HCT116 (cell line): ENCODE results near the gene ALPP. TPM values are rescaled to one million over a fixed set of nuclear protein-coding genes. Genes with fewer than 3 reads are reported as not detected.

ENCODE experiments used
- ATAC-seq: fragments of 200-7000 bp; cut with Tn5 transposase; 2 replicates; pipeline ENCODE4 v1.9.1; 2020; ENCODE audit warnings: mild to moderate bottlenecking, moderate library complexity
- BruUV-seq: library from RNA; stranded (reverse); fragments of 400-500 nt; replicated peaks from 2 replicates; lab custom pipeline; 2021; lab: Mats Ljungman, UMichigan
- CTCF ChIA-PET: fragments of 300-600 bp; sonication (Branson Sonifier 250); formaldehyde crosslinking; loops from one replicate; lab custom pipeline; 2021; ENCODE audit warnings: antibody characterized with exemption; lab: Charles Lee
- POLR2A ChIA-PET: fragments of 300-600, 350-600 bp; sonication (Branson Sonifier 250); formaldehyde crosslinking; loops from one replicate; lab custom pipeline; 2021; ENCODE audit warnings: antibody characterized with exemption; lab: Charles Lee
- RAD21 ChIA-PET, 2 experiments: fragments of 300-600 bp; sonication (Branson Sonifier 250); formaldehyde crosslinking; loops; one replicate each; lab custom pipeline; 2023; ENCODE audit warnings: low total read pairs in 2 of 2; ENCODE audit not compliant: uncharacterized antibody in 2 of 2, unreplicated experiment in 2 of 2, low non-redundant PET in 1 of 2; lab: Charles Lee
- DNase-seq: peaks from one replicate; pipeline ENCODE4 v3.0.0-alpha.2; 2010; ENCODE audit warnings: low read depth, low spot score
- H2AFZ ChIP-seq: fragments of 200-600 bp; shearing (Covaris generic), sonication (generic); 2 replicates; pipeline ENCODE4 v1.6.1; 2017; ENCODE audit warnings: low read depth, mixed run types, mixed read lengths, antibody characterized with exemption, low read length; ENCODE audit not compliant: poor library complexity, severe bottlenecking
- H3K27ac ChIP-seq: 2 replicates; pipeline ENCODE4 v1.5.1; 2012; ENCODE audit warnings: low read depth, low read length
- H3K27me3 ChIP-seq: fragments of 200-600 bp; sonication (generic); 2 replicates; pipeline ENCODE4 v1.6.1; 2016; ENCODE audit warnings: mixed run types, low read length, mixed read lengths; ENCODE audit not compliant: insufficient read depth
- H3K36me3 ChIP-seq, 2 experiments: fragments of 200-500 bp in 1 of 2; fragments of 200-600 bp in 1 of 2; sonication (Bioruptor generic) in 1 of 2; sonication (generic) in 1 of 2; 2 replicates each; pipeline versions ENCODE4 v1.5.1 to v1.6.1; 2014 to 2016; ENCODE audit warnings: low read length in 2 of 2, inconsistent platforms in 1 of 2, mixed read lengths in 1 of 2, mixed run types in 1 of 2; ENCODE audit not compliant: insufficient read depth in 2 of 2, control insufficient read depth in 1 of 2
- H3K4me1 ChIP-seq, 2 experiments: fragments of 200-600 bp in 1 of 2; sonication (generic) in 1 of 2; 2 replicates each; pipeline versions ENCODE4 v1.5.1 to v1.6.1; 2012 to 2017; ENCODE audit warnings: low read length in 2 of 2, inconsistent platforms in 1 of 2, mild to moderate bottlenecking in 1 of 2, mixed read lengths in 1 of 2, mixed run types in 1 of 2, moderate library complexity in 1 of 2; ENCODE audit not compliant: insufficient read depth in 2 of 2, control insufficient read depth in 1 of 2
- H3K4me2 ChIP-seq: fragments of 200-600 bp; sonication (generic); 2 replicates; pipeline ENCODE4 v1.6.1; 2017; ENCODE audit warnings: mixed run types, low read length, mixed read lengths
- H3K4me3 ChIP-seq, 2 experiments: fragments of 200-600 bp in 1 of 2; sonication (generic) in 1 of 2; replicated peaks in 1 of 2; 2 replicates each; pipeline ENCODE4 v1.5.1; 2011 to 2016; ENCODE audit warnings: low read length in 2 of 2, control low read depth in 1 of 2, low read depth in 1 of 2, mild to moderate bottlenecking in 1 of 2, mixed read lengths in 1 of 2, mixed run types in 1 of 2
- H3K79me2 ChIP-seq: fragments of 200-600 bp; sonication (generic); 2 replicates; pipeline ENCODE4 v1.6.1; 2017; ENCODE audit warnings: mild to moderate bottlenecking, mixed run types, low read length, moderate library complexity, mixed read lengths; ENCODE audit not compliant: insufficient read depth
- H3K9ac ChIP-seq: fragments of 200-600 bp; sonication (generic); 2 replicates; pipeline ENCODE4 v1.6.1; 2016; ENCODE audit warnings: low read length, mixed read lengths
- H3K9me2 ChIP-seq: fragments of 200-600 bp; sonication (generic), shearing (Covaris generic); 2 replicates; pipeline ENCODE4 v1.6.1; 2017; ENCODE audit warnings: mixed run types, mild to moderate bottlenecking, moderate library complexity; ENCODE audit not compliant: insufficient read depth
- H3K9me3 ChIP-seq, 2 experiments: fragments of 200-500 bp in 1 of 2; fragments of 200-600 bp in 1 of 2; sonication (Bioruptor generic) in 1 of 2; sonication (generic) in 1 of 2; 2 replicates each; pipeline ENCODE4 v1.6.1; 2014 to 2017; ENCODE audit warnings: low read length in 2 of 2, mixed read lengths in 2 of 2, inconsistent platforms in 1 of 2, low read depth in 1 of 2, mild to moderate bottlenecking in 1 of 2, mixed run types in 1 of 2, moderate library complexity in 1 of 2; ENCODE audit not compliant: control insufficient read depth in 1 of 2, insufficient read depth in 1 of 2
- H4K20me1 ChIP-seq: fragments of 200-600 bp; sonication (generic), shearing (Covaris generic); 2 replicates; pipeline ENCODE4 v1.6.1; 2017; ENCODE audit warnings: mixed run types, mild to moderate bottlenecking, moderate library complexity; ENCODE audit not compliant: insufficient read depth
- CBX3 ChIP-seq: IDR thresholded peaks from 2 replicates; pipeline ENCODE4 v1.6.1; 2012; ENCODE audit warnings: low read depth
- CEBPB ChIP-seq: IDR thresholded peaks from 2 replicates; pipeline ENCODE4 v1.6.1; 2012; ENCODE audit warnings: low read depth
- EGR1 ChIP-seq: IDR thresholded peaks from 2 replicates; pipeline ENCODE4 v1.6.1; 2012; ENCODE audit warnings: low read depth
- ELF1 ChIP-seq: IDR thresholded peaks from 2 replicates; pipeline ENCODE4 v1.6.1; 2012; ENCODE audit warnings: low read depth, borderline replicate concordance
- EZH2 ChIP-seq: fragments of 200-600 bp; sonication (generic); IDR thresholded peaks from 2 replicates; pipeline ENCODE4 v1.6.1; 2017; ENCODE audit warnings: antibody characterized with exemption, mixed run types
- EZH2phosphoT487 ChIP-seq: fragments of 200-600 bp; IDR thresholded peaks from 2 replicates; pipeline ENCODE4 v1.6.1; 2018; ENCODE audit warnings: antibody characterized with exemption, borderline replicate concordance
- FOSL1 ChIP-seq: IDR thresholded peaks from 2 replicates; pipeline ENCODE4 v1.6.1; 2012; ENCODE audit warnings: low read depth
- JUND ChIP-seq: IDR thresholded peaks from 2 replicates; pipeline ENCODE4 v1.6.1; 2012
- MAX ChIP-seq: IDR thresholded peaks from 2 replicates; pipeline ENCODE4 v1.6.1; 2012
- POLR2AphosphoS5 ChIP-seq: IDR thresholded peaks from 2 replicates; pipeline ENCODE4 v1.6.1; 2011; ENCODE audit warnings: mild to moderate bottlenecking, low read depth, low read length, moderate library complexity
- RAD21 ChIP-seq: IDR thresholded peaks from 2 replicates; pipeline ENCODE4 v1.6.1; 2012; ENCODE audit warnings: low read depth, mild to moderate bottlenecking
- YY1 ChIP-seq: IDR thresholded peaks from 2 replicates; pipeline ENCODE4 v1.6.1; 2011; ENCODE audit warnings: low read length, low read depth, moderate library complexity, mild to moderate bottlenecking; ENCODE audit not compliant: insufficient replicate concordance; ENCODE audit errors: extremely low read depth
- ZFX ChIP-seq: fragments of 450-650 bp; IDR thresholded peaks from 2 replicates; pipeline ENCODE4 v1.6.1; 2017
- intact Hi-C: fragments of 100-400 bp; cut with micrococcal nuclease; formaldehyde crosslinking; loops from 2 replicates; pipeline ENCODE4 v1.10.0; 2022
- total RNA-seq: library from RNA; stranded (reverse); gene quantifications from one replicate; pipeline ENCODE4 v1.2.1, GENCODE V29; 2021; ENCODE audit not compliant: unreplicated experiment
- TF ChIP-seq, protein P1 (sequence below): IDR thresholded peaks from 2 replicates; pipeline ENCODE4 v1.6.1; 2012; ENCODE audit warnings: low read depth

ALPP gene
- total RNA-seq, 1 experiment from 2014 or later = 0.34 TPM

- RAD21 ChIA-PET = no interaction called here
- Histone ChIP-seq H2AFZ (no peak overlapping the region), H3K27me3 (no peaks in the 10 kb centered on the region), H3K4me2 (peak overlapping the region; percentile 43), H3K27ac (no peak overlapping the region), H3K79me2 (no peaks in the 10 kb centered on the region), H3K4me3 (no peak overlapping the region), H3K9me2 (no peaks in the 10 kb centered on the region), H3K36me3 (no peaks in the 10 kb centered on the region), H3K4me1 (peaks cover 6 to 13% of the 10 kb centered on the region in 2 experiments; a peak in 1 of 4 replicates), H4K20me1 (no peaks in the 10 kb centered on the region), H3K9ac (no peak overlapping the region), H3K9me3 (no peaks in the 10 kb centered on the region)
- no TSS peak for BruUV-seq
- POLR2A ChIA-PET = no interaction called here
- intact Hi-C loops = loop anchor here (10.0 kb wide), 1 partner anchor 176 kb away; the partner anchor contains the start of genes CHRND and PRSS56
- peak; percentile 65 for TF ChIP-seq MAX
- no peak for TF ChIP-seq CBX3
- DNase-seq = peak; percentile 24
- ATAC-seq = peak; percentile 85
- CTCF ChIA-PET = no interaction called here
Observed at GRCh38 chr2:232348936-232349335, 29.6 kb upstream of the ALPP start.

DNA sequence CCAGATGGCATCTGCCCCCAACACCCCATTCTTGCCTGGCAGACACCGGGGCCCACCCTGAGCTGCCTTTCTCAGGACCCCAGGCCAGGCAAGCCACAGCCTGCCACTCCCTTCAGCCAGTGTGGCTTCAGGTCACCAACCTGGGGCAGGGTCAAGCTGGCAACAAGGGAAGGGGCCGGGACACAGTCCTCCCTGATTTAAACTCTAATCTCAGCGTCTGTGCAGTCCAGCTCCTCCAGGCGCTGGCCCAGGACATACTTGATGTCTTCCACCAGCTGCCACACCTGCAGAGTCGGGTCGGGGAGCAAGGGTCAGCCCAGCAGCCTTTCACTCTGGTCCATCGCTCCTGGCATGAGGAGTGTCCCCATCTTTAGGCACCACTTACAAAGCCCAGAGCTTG is 29.0 kb upstream of the ALPP start:
- DNase-seq = no peak
- TF ChIP-seq ELF1 (no peak), FOSL1 (no peak), ZFX (no peak), YY1 (no peak), RAD21 (no peak), CEBPB (no peak), JUND (no peak), POLR2AphosphoS5 (no peak), EGR1 (no peak), EZH2phosphoT487 (no peak), CBX3 (no peak), EZH2 (no peak)
- TF ChIP-seq, protein P1, sequence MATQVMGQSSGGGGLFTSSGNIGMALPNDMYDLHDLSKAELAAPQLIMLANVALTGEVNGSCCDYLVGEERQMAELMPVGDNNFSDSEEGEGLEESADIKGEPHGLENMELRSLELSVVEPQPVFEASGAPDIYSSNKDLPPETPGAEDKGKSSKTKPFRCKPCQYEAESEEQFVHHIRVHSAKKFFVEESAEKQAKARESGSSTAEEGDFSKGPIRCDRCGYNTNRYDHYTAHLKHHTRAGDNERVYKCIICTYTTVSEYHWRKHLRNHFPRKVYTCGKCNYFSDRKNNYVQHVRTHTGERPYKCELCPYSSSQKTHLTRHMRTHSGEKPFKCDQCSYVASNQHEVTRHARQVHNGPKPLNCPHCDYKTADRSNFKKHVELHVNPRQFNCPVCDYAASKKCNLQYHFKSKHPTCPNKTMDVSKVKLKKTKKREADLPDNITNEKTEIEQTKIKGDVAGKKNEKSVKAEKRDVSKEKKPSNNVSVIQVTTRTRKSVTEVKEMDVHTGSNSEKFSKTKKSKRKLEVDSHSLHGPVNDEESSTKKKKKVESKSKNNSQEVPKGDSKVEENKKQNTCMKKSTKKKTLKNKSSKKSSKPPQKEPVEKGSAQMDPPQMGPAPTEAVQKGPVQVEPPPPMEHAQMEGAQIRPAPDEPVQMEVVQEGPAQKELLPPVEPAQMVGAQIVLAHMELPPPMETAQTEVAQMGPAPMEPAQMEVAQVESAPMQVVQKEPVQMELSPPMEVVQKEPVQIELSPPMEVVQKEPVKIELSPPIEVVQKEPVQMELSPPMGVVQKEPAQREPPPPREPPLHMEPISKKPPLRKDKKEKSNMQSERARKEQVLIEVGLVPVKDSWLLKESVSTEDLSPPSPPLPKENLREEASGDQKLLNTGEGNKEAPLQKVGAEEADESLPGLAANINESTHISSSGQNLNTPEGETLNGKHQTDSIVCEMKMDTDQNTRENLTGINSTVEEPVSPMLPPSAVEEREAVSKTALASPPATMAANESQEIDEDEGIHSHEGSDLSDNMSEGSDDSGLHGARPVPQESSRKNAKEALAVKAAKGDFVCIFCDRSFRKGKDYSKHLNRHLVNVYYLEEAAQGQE = no peak
- TF ChIP-seq, all 23 proteins: peak for 0
- RAD21 ChIA-PET = no interaction called here
- H3K9me3 ChIP-seq = no peaks in the 10 kb centered on the region
- no peak overlapping the region; the same call in 1 of the 2 replicates for H3K4me2 ChIP-seq
- H3K36me3 ChIP-seq = no peaks in the 10 kb centered on the region
- peaks cover 6 to 13% of the 10 kb centered on the region in 2 experiments; a peak in 1 of 4 replicates for H3K4me1 ChIP-seq
- no peaks in the 10 kb centered on the region for H3K9me2 ChIP-seq
- BruUV-seq = no TSS peak
- ATAC-seq = no peak
- no peaks in the 10 kb centered on the region for H3K27me3 ChIP-seq
- H3K79me2 ChIP-seq = no peaks in the 10 kb centered on the region
- H3K4me3 ChIP-seq = no peak overlapping the region
- no peak overlapping the region for H3K27ac ChIP-seq
- POLR2A ChIA-PET = no interaction called here
- intact Hi-C loops = loop anchor here (10.0 kb wide), 1 partner anchor 175 kb away; the partner anchor contains the start of genes CHRND and PRSS56
- H4K20me1 ChIP-seq = no peaks in the 10 kb centered on the region
- CTCF ChIA-PET = no interaction called here
- no peak overlapping the region for H2AFZ ChIP-seq
- no peak overlapping the region for H3K9ac ChIP-seq
